ENCODE measurements around the gene PRICKLE1.

DNA sequence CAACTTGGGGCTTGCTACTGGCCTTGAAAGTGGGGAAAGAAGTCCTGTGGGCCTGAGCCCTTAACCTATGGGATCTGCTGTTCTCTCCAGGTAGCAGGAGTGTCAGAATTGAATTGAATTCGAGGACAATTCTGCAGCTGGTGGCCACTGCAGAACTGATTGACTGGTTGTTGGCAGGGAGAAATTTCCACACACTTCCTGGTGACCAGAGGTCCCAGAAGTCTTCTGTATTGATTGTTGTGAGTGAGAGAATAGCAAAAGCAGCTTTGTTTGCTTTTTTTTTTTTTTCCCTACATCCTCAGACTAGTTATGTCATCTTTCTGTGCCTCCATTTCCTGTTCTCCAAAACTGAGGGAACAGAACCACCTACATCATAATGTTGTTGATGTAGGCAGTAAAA, 64.1 kb downstream of the PRICKLE1 start:
- TF ChIP-seq RFX5 (IDR thresholded peaks at IDR 0.05; ENCODE audit: low read depth, low read length) (no peak), JUNB (IDR thresholded peaks at IDR 0.05) (no peak), NFXL1 (IDR thresholded peaks at IDR 0.05; ENCODE audit: borderline replicate concordance) (no peak)
- TF ChIP-seq, protein P1, sequence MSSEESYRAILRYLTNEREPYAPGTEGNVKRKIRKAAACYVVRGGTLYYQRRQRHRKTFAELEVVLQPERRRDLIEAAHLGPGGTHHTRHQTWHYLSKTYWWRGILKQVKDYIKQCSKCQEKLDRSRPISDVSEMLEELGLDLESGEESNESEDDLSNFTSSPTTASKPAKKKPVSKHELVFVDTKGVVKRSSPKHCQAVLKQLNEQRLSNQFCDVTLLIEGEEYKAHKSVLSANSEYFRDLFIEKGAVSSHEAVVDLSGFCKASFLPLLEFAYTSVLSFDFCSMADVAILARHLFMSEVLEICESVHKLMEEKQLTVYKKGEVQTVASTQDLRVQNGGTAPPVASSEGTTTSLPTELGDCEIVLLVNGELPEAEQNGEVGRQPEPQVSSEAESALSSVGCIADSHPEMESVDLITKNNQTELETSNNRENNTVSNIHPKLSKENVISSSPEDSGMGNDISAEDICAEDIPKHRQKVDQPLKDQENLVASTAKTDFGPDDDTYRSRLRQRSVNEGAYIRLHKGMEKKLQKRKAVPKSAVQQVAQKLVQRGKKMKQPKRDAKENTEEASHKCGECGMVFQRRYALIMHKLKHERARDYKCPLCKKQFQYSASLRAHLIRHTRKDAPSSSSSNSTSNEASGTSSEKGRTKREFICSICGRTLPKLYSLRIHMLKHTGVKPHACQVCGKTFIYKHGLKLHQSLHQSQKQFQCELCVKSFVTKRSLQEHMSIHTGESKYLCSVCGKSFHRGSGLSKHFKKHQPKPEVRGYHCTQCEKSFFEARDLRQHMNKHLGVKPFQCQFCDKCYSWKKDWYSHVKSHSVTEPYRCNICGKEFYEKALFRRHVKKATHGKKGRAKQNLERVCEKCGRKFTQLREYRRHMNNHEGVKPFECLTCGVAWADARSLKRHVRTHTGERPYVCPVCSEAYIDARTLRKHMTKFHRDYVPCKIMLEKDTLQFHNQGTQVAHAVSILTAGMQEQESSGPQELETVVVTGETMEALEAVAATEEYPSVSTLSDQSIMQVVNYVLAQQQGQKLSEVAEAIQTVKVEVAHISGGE (CRISPR knock-in tag; IDR thresholded peaks at IDR 0.05) = no peak
- TF ChIP-seq, protein P2, sequence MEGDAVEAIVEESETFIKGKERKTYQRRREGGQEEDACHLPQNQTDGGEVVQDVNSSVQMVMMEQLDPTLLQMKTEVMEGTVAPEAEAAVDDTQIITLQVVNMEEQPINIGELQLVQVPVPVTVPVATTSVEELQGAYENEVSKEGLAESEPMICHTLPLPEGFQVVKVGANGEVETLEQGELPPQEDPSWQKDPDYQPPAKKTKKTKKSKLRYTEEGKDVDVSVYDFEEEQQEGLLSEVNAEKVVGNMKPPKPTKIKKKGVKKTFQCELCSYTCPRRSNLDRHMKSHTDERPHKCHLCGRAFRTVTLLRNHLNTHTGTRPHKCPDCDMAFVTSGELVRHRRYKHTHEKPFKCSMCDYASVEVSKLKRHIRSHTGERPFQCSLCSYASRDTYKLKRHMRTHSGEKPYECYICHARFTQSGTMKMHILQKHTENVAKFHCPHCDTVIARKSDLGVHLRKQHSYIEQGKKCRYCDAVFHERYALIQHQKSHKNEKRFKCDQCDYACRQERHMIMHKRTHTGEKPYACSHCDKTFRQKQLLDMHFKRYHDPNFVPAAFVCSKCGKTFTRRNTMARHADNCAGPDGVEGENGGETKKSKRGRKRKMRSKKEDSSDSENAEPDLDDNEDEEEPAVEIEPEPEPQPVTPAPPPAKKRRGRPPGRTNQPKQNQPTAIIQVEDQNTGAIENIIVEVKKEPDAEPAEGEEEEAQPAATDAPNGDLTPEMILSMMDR (IDR thresholded peaks at IDR 0.05 in 2 of 3, conservative IDR thresholded peaks at IDR 0.05 in 1 of 3; ENCODE audit: control insufficient read depth in 2 of 3, extremely low read depth in 1 of 3, insufficient read depth in 1 of 3, low read depth in 3 of 3, low read length in 3 of 3) = no peak

All from GM12878 (cell line).